ENCODE results near the gene FHOD1. TPM values are rescaled to one million over a fixed set of nuclear protein-coding genes. Genes with fewer than 3 reads are reported as not detected.
A peak's percentile ranks its signal among the peaks of the same experiment; 100 is the strongest.

FHOD1 gene
- total and polyA plus RNA-seq, 9 of the 15 experiments (the other 6 are each of a cell fraction or from before 2014, with no cell fraction given), result 18.7 to 126 (median 32.3) TPM

DNA sequence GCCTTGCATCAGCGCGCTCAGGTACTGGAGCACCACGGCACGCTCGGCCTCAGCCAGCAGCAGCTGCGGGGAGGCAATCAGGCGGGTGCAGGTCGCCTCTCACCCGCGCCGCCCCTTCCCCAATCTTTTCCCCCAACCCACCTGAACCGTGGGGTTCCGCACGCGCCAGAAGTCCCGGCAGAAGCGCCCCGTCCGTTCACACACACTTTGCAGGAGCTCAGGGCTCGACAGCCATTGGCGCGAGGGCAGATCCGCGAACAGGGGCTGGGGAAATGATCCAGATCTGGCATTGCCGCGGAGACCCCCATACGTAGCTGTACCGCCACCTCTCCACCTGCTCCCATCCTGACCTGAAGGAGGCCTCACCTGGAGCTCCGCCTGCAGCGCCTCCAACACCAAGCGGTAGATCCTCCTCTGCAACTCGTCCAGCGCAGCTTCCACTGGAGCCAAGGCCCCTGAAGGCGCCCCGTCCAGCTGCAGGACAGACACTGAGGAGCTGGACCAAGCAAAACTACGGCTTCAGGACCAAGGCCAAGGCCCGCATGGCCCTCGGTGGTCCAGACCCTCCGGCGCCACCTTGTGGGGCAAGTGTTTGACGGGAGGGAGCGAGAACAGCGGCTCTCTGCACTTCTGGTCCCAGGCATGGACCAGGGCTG lies 62.2 kb downstream of the FHOD1 start (continued):
- TF ChIP-seq ZNF384 (IDR thresholded peaks at IDR 0.05; ENCODE audit: low read depth, low read length) (peak; percentile 39; the same call in 1 of the 2 replicates), BCOR (IDR thresholded peaks at IDR 0.05) (peak; percentile 21; the same call in 1 of the 2 replicates), NR2C2 (CRISPR knock-in tag; IDR thresholded peaks at IDR 0.05) (peak; percentile 77), NR2C2 (tag; IDR thresholded peaks at IDR 0.05) (no peak), FOXK2 (conservative IDR thresholded peaks at IDR 0.05 in 1 of 2, IDR thresholded peaks at IDR 0.05 in 1 of 2; ENCODE audit: low read depth in 2 of 2) (0 out of 4 replicates have a peak, but pooled peaks of 1 of the 2 experiments have one; percentile 20), EHMT2 (IDR thresholded peaks at IDR 0.05) (peak; percentile 99)
- TF ChIP-seq, protein P1, sequence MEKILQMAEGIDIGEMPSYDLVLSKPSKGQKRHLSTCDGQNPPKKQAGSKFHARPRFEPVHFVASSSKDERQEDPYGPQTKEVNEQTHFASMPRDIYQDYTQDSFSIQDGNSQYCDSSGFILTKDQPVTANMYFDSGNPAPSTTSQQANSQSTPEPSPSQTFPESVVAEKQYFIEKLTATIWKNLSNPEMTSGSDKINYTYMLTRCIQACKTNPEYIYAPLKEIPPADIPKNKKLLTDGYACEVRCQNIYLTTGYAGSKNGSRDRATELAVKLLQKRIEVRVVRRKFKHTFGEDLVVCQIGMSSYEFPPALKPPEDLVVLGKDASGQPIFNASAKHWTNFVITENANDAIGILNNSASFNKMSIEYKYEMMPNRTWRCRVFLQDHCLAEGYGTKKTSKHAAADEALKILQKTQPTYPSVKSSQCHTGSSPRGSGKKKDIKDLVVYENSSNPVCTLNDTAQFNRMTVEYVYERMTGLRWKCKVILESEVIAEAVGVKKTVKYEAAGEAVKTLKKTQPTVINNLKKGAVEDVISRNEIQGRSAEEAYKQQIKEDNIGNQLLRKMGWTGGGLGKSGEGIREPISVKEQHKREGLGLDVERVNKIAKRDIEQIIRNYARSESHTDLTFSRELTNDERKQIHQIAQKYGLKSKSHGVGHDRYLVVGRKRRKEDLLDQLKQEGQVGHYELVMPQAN (IDR thresholded peaks at IDR 0.05; ENCODE audit: borderline replicate concordance), result peak; percentile 79; the same call in 1 of the 2 replicates
- TF ChIP-seq, protein P2, sequence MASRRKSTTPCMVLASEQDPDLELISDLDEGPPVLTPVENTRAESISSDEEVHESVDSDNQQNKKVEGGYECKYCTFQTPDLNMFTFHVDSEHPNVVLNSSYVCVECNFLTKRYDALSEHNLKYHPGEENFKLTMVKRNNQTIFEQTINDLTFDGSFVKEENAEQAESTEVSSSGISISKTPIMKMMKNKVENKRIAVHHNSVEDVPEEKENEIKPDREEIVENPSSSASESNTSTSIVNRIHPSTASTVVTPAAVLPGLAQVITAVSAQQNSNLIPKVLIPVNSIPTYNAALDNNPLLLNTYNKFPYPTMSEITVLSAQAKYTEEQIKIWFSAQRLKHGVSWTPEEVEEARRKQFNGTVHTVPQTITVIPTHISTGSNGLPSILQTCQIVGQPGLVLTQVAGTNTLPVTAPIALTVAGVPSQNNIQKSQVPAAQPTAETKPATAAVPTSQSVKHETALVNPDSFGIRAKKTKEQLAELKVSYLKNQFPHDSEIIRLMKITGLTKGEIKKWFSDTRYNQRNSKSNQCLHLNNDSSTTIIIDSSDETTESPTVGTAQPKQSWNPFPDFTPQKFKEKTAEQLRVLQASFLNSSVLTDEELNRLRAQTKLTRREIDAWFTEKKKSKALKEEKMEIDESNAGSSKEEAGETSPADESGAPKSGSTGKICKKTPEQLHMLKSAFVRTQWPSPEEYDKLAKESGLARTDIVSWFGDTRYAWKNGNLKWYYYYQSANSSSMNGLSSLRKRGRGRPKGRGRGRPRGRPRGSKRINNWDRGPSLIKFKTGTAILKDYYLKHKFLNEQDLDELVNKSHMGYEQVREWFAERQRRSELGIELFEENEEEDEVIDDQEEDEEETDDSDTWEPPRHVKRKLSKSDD (conservative IDR thresholded peaks at IDR 0.05; ENCODE audit: low read length), result 0 out of 2 replicates have a peak, but pooled peaks have one; percentile 38
- TF ChIP-seq, protein P3, sequence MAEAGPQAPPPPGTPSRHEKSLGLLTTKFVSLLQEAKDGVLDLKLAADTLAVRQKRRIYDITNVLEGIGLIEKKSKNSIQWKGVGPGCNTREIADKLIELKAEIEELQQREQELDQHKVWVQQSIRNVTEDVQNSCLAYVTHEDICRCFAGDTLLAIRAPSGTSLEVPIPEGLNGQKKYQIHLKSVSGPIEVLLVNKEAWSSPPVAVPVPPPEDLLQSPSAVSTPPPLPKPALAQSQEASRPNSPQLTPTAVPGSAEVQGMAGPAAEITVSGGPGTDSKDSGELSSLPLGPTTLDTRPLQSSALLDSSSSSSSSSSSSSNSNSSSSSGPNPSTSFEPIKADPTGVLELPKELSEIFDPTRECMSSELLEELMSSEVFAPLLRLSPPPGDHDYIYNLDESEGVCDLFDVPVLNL (CRISPR knock-in tag; IDR thresholded peaks at IDR 0.05; ENCODE audit: low read depth), result peak; percentile 84; the same call in 1 of the 2 replicates
- TF ChIP-seq, protein P4, sequence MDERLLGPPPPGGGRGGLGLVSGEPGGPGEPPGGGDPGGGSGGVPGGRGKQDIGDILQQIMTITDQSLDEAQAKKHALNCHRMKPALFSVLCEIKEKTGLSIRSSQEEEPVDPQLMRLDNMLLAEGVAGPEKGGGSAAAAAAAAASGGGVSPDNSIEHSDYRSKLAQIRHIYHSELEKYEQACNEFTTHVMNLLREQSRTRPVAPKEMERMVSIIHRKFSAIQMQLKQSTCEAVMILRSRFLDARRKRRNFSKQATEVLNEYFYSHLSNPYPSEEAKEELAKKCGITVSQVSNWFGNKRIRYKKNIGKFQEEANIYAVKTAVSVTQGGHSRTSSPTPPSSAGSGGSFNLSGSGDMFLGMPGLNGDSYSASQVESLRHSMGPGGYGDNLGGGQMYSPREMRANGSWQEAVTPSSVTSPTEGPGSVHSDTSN (CRISPR knock-in tag; IDR thresholded peaks at IDR 0.05; ENCODE audit: low read depth), result no peak
- TF ChIP-seq, protein P4 (tag; conservative IDR thresholded peaks at IDR 0.05; ENCODE audit: low read depth), result no peak
- TF ChIP-seq, protein P5, sequence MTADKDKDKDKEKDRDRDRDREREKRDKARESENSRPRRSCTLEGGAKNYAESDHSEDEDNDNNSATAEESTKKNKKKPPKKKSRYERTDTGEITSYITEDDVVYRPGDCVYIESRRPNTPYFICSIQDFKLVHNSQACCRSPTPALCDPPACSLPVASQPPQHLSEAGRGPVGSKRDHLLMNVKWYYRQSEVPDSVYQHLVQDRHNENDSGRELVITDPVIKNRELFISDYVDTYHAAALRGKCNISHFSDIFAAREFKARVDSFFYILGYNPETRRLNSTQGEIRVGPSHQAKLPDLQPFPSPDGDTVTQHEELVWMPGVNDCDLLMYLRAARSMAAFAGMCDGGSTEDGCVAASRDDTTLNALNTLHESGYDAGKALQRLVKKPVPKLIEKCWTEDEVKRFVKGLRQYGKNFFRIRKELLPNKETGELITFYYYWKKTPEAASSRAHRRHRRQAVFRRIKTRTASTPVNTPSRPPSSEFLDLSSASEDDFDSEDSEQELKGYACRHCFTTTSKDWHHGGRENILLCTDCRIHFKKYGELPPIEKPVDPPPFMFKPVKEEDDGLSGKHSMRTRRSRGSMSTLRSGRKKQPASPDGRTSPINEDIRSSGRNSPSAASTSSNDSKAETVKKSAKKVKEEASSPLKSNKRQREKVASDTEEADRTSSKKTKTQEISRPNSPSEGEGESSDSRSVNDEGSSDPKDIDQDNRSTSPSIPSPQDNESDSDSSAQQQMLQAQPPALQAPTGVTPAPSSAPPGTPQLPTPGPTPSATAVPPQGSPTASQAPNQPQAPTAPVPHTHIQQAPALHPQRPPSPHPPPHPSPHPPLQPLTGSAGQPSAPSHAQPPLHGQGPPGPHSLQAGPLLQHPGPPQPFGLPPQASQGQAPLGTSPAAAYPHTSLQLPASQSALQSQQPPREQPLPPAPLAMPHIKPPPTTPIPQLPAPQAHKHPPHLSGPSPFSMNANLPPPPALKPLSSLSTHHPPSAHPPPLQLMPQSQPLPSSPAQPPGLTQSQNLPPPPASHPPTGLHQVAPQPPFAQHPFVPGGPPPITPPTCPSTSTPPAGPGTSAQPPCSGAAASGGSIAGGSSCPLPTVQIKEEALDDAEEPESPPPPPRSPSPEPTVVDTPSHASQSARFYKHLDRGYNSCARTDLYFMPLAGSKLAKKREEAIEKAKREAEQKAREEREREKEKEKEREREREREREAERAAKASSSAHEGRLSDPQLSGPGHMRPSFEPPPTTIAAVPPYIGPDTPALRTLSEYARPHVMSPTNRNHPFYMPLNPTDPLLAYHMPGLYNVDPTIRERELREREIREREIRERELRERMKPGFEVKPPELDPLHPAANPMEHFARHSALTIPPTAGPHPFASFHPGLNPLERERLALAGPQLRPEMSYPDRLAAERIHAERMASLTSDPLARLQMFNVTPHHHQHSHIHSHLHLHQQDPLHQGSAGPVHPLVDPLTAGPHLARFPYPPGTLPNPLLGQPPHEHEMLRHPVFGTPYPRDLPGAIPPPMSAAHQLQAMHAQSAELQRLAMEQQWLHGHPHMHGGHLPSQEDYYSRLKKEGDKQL (CRISPR knock-in tag; IDR thresholded peaks at IDR 0.05; ENCODE audit: borderline replicate concordance), result peak; percentile 86; the same call in 1 of the 2 replicates

Data from K562 (cell line).